ENCODE results near the gene ASXL1.

ASXL1 gene

DNA sequence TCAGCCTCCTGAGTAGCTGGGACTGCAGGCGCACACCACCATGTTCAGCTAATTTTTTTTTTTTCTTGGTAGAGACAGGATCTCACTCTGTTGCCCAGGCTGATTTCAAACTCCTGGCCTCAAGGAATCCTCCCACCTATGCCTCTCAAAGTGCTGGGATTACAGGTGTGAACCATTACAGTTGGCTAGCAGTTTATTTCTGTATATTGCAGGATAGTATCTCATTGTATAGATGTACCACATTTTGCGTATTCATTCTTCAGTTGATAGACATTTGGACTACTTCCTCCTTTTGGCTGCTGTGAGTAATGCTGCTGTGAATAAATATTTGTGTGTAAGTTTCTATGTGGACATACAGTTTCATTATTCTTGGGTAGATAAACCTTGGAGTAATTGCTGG lies 32.9 kb downstream of the ASXL1 start:
- intact Hi-C loops (cut with DNase I; ENCODE audit: low total_unique reads), result no loop called here
- H3K4me3 ChIP-seq, result no peak overlapping the region
- no peak overlapping the region for H3K27ac ChIP-seq
- H3K36me3 ChIP-seq, result peaks cover 0 to 25% (median 19%) of the 10 kb centered on the region in 3 donors
- no peak for TF ChIP-seq CTCF (IDR thresholded peaks at IDR 0.05)
- H3K27me3 ChIP-seq, result no peaks in the 10 kb centered on the region
- no peak for DNase-seq
- H3K9me3 ChIP-seq, result no peaks in the 10 kb centered on the region
- H3K4me1 ChIP-seq, result peaks cover 0 to 43% (median 5%) of the 10 kb centered on the region in 4 donors

DNA sequence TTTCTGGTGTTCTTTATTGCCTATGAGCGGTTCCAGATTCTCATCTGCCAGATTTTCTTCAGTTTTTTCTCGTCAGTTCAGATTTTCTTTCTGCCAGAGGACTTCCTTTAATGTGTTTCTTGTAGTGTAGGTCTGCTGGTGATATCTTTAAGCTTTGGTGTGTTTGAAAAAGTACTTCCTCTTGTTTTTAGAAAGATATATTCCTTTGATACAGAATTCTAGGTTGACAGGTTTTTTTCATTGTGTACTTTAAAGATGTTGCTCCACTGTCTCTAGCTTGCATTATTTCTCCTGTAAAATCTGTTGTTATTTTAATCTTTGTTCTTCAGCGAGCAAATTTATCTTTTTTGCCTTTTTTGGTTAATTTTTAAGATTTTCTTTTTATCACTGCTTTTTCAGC lies 36.9 kb downstream of the ASXL1 start:
- no peak overlapping the region for H3K27ac ChIP-seq

GRCh38 chr20:32396646-32397160 lies 38.6 kb downstream of the ASXL1 start:
- H3K4me1 ChIP-seq, result peaks cover 0 to 27% (median 0%) of the 10 kb centered on the region in 4 donors
- intact Hi-C loops (cut with DNase I; ENCODE audit: low total_unique reads), result no loop called here
- no peaks in the 10 kb centered on the region for H3K9me3 ChIP-seq
- TF ChIP-seq CTCF (IDR thresholded peaks at IDR 0.05), result no peak
- DNase-seq, result no peak
- no peaks in the 10 kb centered on the region for H3K27me3 ChIP-seq
- H3K27ac ChIP-seq, result no peak overlapping the region
- no peak overlapping the region for H3K4me3 ChIP-seq
- H3K36me3 ChIP-seq, result peaks cover 0 to 18% (median 9%) of the 10 kb centered on the region in 3 donors

More for the DNA sequence above, 36.9 kb downstream of the ASXL1 start:
- no peak for DNase-seq
- TF ChIP-seq CTCF (IDR thresholded peaks at IDR 0.05), result no peak
- Histone ChIP-seq H3K9me3 (no peaks in the 10 kb centered on the region), H3K36me3 (peaks cover 0 to 25% (median 19%) of the 10 kb centered on the region in 3 donors), H3K27me3 (no peaks in the 10 kb centered on the region), H3K4me1 (peaks cover 0 to 27% (median 0%) of the 10 kb centered on the region in 4 donors), H3K4me3 (no peak overlapping the region)
- intact Hi-C loops (cut with DNase I; ENCODE audit: low total_unique reads), result no loop called here

- Histone ChIP-seq H3K36me3 (peaks cover 0 to 13% (median 12%) of the 10 kb centered on the region in 3 donors), H3K27me3 (no peaks in the 10 kb centered on the region), H3K4me3 (no peak overlapping the region), H3K9me3 (no peaks in the 10 kb centered on the region), H3K27ac (no peak overlapping the region), H3K4me1 (peaks cover 0 to 27% (median 0%) of the 10 kb centered on the region in 4 donors)
- DNase-seq, result no peak
- intact Hi-C loops (cut with DNase I; ENCODE audit: low total_unique reads), result no loop called here
- no peak for TF ChIP-seq CTCF (IDR thresholded peaks at IDR 0.05)
These were observed 39.5 kb downstream of the ASXL1 start for GRCh38 chr20:32397567-32398084.

GRCh38 chr20:32400476-32400875 lies 42.3 kb downstream of the ASXL1 start:
- Histone ChIP-seq H3K4me3 (no peak overlapping the region), H3K9me3 (no peaks in the 10 kb centered on the region), H3K4me1 (peaks cover 0 to 17% (median 0%) of the 10 kb centered on the region in 4 donors), H3K36me3 (peaks cover 0 to 4% (median 4%) of the 10 kb centered on the region in 3 donors), H3K27ac (no peak overlapping the region), H3K27me3 (no peaks in the 10 kb centered on the region)
- intact Hi-C loops (cut with DNase I; ENCODE audit: low total_unique reads), result no loop called here
- no peak for TF ChIP-seq CTCF (IDR thresholded peaks at IDR 0.05)
- DNase-seq, result no peak

All from tibial artery (tissue), 4 donors.